ES-I3 (cell line): ENCODE measurements around the gene MSL3.

Experiments used
- H3K36me3 ChIP-seq: 2 replicates; pipeline ENCODE4 v1.6.1; 2013; ENCODE audit warnings: mild to moderate bottlenecking, low read length, control low read depth, moderate library complexity; ENCODE audit not compliant: insufficient read depth
- H3K4me1 ChIP-seq: 2 replicates; pipeline ENCODE4 v1.6.1; 2013; ENCODE audit warnings: mild to moderate bottlenecking, control low read depth, low read length; ENCODE audit not compliant: insufficient read depth
- H3K9ac ChIP-seq: 2 replicates; pipeline ENCODE4 v1.6.1; 2013; ENCODE audit warnings: low read depth, mild to moderate bottlenecking, low read length, moderate library complexity
- H3K9me3 ChIP-seq: 2 replicates; pipeline ENCODE4 v1.6.1; 2013; ENCODE audit warnings: mild to moderate bottlenecking, low read length, moderate library complexity; ENCODE audit not compliant: control insufficient read depth, insufficient read depth

Gene MSL3, protein sequence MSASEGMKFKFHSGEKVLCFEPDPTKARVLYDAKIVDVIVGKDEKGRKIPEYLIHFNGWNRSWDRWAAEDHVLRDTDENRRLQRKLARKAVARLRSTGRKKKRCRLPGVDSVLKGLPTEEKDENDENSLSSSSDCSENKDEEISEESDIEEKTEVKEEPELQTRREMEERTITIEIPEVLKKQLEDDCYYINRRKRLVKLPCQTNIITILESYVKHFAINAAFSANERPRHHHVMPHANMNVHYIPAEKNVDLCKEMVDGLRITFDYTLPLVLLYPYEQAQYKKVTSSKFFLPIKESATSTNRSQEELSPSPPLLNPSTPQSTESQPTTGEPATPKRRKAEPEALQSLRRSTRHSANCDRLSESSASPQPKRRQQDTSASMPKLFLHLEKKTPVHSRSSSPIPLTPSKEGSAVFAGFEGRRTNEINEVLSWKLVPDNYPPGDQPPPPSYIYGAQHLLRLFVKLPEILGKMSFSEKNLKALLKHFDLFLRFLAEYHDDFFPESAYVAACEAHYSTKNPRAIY

GRCh38 chrX:11757719-11758399 is at the start of gene MSL3:
Gene MSL3, plus strand, starts transcription at chrX:11758237. Its CDS starts 27 bp downstream, at chrX:11758264.
- Histone ChIP-seq H3K9ac (peak within 1 kb of the TSS; percentile 74), H3K4me1 (peaks cover 10% of the 10 kb centered on the region; the same call in 1 of the 2 replicates), H3K36me3 (0 out of 2 replicates have a peak, but pooled peaks cover 4% of the 10 kb centered on the region), H3K9me3 (no peaks in the 10 kb centered on the region)

GRCh38 chrX:11722304-11722703 is 35.7 kb upstream of the MSL3 start:
- H3K36me3 ChIP-seq: no peaks in the 10 kb centered on the region
- H3K4me1 ChIP-seq: no peaks in the 10 kb centered on the region
- no peaks in the 10 kb centered on the region for H3K9me3 ChIP-seq
- H3K9ac ChIP-seq: no peak overlapping the region

DNA sequence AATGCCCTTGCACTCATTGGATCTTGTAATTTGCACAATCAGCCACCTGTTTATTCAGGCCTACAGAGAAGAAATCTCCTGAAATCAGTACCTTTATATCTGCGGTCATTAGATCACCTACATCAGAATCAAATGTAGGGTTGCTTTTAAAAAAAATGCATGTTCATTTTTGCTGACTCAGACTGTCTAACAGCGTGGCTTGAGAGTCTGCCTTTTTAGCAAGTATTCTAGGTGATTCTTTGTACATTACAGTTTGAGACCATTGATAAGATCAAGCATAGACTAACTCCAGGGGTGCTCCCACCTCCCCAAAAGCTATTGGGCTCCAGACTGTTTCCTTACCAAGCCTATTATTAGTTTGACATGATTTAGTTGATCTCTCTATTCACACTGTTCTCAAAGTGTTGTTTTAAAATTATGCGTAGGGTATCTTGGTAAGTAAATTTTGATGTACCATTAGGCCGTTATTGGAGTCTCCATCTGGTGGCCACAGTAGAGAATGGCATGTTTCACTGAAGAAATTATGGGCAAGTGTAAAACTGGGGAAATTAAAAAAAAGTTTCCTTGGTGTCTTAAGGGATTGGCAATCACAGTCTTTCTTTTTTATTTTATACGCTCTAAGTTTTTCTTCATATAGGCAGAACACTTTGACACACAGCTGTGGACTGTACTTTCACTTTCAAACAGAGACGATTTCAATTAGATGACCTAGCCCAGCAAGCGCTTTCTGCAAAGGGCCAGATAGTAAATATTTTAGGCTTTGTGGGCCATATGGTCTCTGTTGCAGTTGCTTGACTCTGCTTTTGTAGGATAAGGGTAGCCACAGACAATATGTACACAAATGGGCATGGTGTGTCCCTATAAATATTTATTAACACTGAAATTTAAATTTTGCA is 33.7 kb upstream of the MSL3 start:
- no peaks in the 10 kb centered on the region for H3K4me1 ChIP-seq
- H3K36me3 ChIP-seq: no peaks in the 10 kb centered on the region
- no peak overlapping the region for H3K9ac ChIP-seq
- H3K9me3 ChIP-seq: no peaks in the 10 kb centered on the region

GRCh38 chrX:11725631-11726442 is 32.2 kb upstream of the MSL3 start:
- no peak overlapping the region for H3K9ac ChIP-seq
- no peaks in the 10 kb centered on the region for H3K36me3 ChIP-seq
- no peaks in the 10 kb centered on the region for H3K9me3 ChIP-seq
- no peaks in the 10 kb centered on the region for H3K4me1 ChIP-seq

GRCh38 chrX:11728556-11728955 is 29.5 kb upstream of the MSL3 start:
- Histone ChIP-seq H3K9me3 (no peaks in the 10 kb centered on the region), H3K36me3 (no peaks in the 10 kb centered on the region), H3K9ac (no peak overlapping the region), H3K4me1 (no peaks in the 10 kb centered on the region)

- Histone ChIP-seq H3K9ac (no peak overlapping the region), H3K9me3 (no peaks in the 10 kb centered on the region), H3K4me1 (no peaks in the 10 kb centered on the region)
Observed at GRCh38 chrX:11733614-11734013, 24.4 kb upstream of the MSL3 start.

DNA sequence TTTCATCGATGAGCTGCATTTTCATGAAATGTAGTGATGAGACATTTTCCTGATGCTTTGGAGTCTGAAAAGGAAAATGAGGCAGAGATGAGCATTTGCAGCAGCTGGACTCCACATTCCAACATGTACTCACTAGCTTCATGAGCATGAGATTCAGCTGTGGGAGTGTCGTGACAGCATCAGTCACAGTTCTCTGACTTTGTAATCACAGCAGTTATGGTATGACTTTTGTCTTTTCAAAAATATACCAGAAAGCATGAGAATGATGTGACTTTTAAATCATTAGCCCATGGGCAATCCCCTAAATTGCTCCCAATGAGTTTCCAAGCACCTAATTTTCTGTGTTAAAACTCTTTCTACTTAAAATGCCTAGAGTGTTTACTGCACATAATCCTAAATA is 18.3 kb upstream of the MSL3 start:
- H3K9me3 ChIP-seq: no peaks in the 10 kb centered on the region
- no peak overlapping the region for H3K9ac ChIP-seq
- H3K4me1 ChIP-seq: peaks cover 4% of the 10 kb centered on the region; the same call in 1 of the 2 replicates
- H3K36me3 ChIP-seq: no peaks in the 10 kb centered on the region

More at GRCh38 chrX:11733614-11734013, 24.4 kb upstream of the MSL3 start:
- no peaks in the 10 kb centered on the region for H3K36me3 ChIP-seq

- no peaks in the 10 kb centered on the region for H3K9me3 ChIP-seq
- H3K36me3 ChIP-seq: no peaks in the 10 kb centered on the region
- no peak overlapping the region for H3K9ac ChIP-seq
- peaks cover 4% of the 10 kb centered on the region; the same call in 1 of the 2 replicates for H3K4me1 ChIP-seq
Observed at GRCh38 chrX:11740794-11741193, 17.2 kb upstream of the MSL3 start.

GRCh38 chrX:11741574-11741973 is 16.5 kb upstream of the MSL3 start:
- Histone ChIP-seq H3K4me1 (peaks cover 4% of the 10 kb centered on the region; the same call in 1 of the 2 replicates), H3K36me3 (no peaks in the 10 kb centered on the region), H3K9ac (no peak overlapping the region), H3K9me3 (no peaks in the 10 kb centered on the region)

- no peak overlapping the region for H3K9ac ChIP-seq
- H3K36me3 ChIP-seq: no peaks in the 10 kb centered on the region
- H3K9me3 ChIP-seq: no peaks in the 10 kb centered on the region
- H3K4me1 ChIP-seq: peaks cover 4% of the 10 kb centered on the region; the same call in 1 of the 2 replicates
Observed at GRCh38 chrX:11745881-11746280, 12.2 kb upstream of the MSL3 start.

GRCh38 chrX:11750046-11750445 is 8.0 kb upstream of the MSL3 start:
- no peak overlapping the region for H3K9ac ChIP-seq
- no peaks in the 10 kb centered on the region for H3K4me1 ChIP-seq
- no peaks in the 10 kb centered on the region for H3K9me3 ChIP-seq
- H3K36me3 ChIP-seq: no peaks in the 10 kb centered on the region

- Histone ChIP-seq H3K9ac (no peak overlapping the region), H3K9me3 (no peaks in the 10 kb centered on the region), H3K36me3 (no peaks in the 10 kb centered on the region), H3K4me1 (no peaks in the 10 kb centered on the region)
Observed at GRCh38 chrX:11750694-11751093, 7.3 kb upstream of the MSL3 start.

- Histone ChIP-seq H3K4me1 (peaks cover 4% of the 10 kb centered on the region; the same call in 1 of the 2 replicates), H3K9me3 (no peaks in the 10 kb centered on the region), H3K9ac (no peak overlapping the region), H3K36me3 (no peaks in the 10 kb centered on the region)
Observed at GRCh38 chrX:11751261-11751660, 6.8 kb upstream of the MSL3 start.
